ENCODE measurements around the gene MGMT. TPM values are rescaled to one million over a fixed set of nuclear protein-coding genes. Genes with fewer than 3 reads are reported as not detected.
A peak's percentile ranks its signal among the peaks of the same experiment; 100 is the strongest.

Gene MGMT
- total RNA-seq, 2 donors from 2014 or later: 26.9 to 27.7 TPM

- DNase-seq (ENCODE audit: low spot score in 2 of 2) (no peak), ATAC-seq (no peak)
- H3K9me3 Mint-ChIP-seq: peaks cover 4% of the 10 kb centered on the region in 2 donors
- H3K36me3 Mint-ChIP-seq: peaks cover 5 to 27% of the 10 kb centered on the region in 2 donors
- no peak overlapping the region for H3K27ac Mint-ChIP-seq
These were observed 209.0 kb downstream of the MGMT start for GRCh38 chr10:129676014-129676413.

DNA sequence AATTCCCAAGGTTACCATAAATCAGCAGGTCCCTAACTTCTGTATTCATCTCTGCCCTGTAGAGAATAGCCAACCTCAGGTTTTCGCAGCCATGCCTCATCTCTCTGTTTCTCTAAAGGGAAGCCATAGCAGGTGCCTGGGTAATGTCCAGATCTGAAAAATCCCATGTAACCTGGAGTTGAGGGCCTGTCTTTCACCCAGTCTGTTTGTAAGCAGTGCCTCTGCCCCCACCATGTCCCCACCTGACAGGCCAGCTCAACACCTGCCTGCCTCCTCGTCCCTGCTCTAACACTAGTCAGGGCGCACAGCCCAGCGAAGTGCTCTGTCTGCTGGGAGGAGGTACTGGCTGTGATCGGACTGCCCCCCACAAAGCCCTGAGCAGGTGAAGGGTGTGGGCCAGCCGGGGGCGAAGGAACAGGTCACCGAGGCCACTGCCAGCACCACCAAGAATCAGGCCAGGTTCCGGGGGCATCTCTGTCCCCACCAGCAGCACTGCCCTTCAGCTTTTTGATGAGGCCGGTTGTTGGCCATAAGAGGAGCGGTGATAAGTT, 210.4 kb downstream of the MGMT start:
- Mint-ChIP-seq H3K36me3 (peaks cover 0 to 30% of the 10 kb centered on the region in 2 donors), H3K9me3 (peaks cover under 1 to 4% of the 10 kb centered on the region in 2 donors), H3K27ac (no peak overlapping the region)
- DNase-seq (ENCODE audit: low spot score in 2 of 2) (no peak), ATAC-seq (no peak)

DNA sequence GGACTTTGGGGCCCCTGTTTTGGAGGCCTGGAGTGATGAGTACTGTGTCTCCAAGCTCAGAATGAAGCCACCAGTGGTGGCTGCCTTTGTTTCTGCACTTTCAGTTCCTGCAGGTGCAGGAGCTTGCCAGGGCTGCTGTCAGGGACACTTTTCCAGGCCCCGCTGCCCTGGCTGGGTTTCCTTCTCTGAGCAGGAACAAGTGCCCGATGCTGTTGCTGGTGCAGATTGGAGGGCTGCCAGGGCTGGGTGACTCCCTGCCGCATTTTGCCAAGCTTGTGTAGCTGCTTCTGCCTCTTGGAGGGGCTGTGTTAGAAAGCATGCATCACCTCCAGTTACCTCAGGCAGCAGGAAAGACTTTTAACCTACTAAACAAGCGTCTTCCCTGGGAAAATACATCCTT, 211.1 kb downstream of the MGMT start:
- H3K9me3 Mint-ChIP-seq: peaks cover 0 to 4% of the 10 kb centered on the region in 2 donors
- no peak overlapping the region for H3K27ac Mint-ChIP-seq
- no peak for ATAC-seq
- no peak for DNase-seq (ENCODE audit: low spot score in 2 of 2)
- peaks cover 0 to 26% of the 10 kb centered on the region in 2 donors for H3K36me3 Mint-ChIP-seq

- Mint-ChIP-seq H3K36me3 (peaks cover 0 to 26% of the 10 kb centered on the region in 2 donors), H3K9me3 (peaks cover 0 to 4% of the 10 kb centered on the region in 2 donors), H3K27ac (no peak overlapping the region)
- no peak for DNase-seq (ENCODE audit: low spot score in 2 of 2)
- ATAC-seq: no peak
These were observed 212.2 kb downstream of the MGMT start for GRCh38 chr10:129679207-129679606.

DNA sequence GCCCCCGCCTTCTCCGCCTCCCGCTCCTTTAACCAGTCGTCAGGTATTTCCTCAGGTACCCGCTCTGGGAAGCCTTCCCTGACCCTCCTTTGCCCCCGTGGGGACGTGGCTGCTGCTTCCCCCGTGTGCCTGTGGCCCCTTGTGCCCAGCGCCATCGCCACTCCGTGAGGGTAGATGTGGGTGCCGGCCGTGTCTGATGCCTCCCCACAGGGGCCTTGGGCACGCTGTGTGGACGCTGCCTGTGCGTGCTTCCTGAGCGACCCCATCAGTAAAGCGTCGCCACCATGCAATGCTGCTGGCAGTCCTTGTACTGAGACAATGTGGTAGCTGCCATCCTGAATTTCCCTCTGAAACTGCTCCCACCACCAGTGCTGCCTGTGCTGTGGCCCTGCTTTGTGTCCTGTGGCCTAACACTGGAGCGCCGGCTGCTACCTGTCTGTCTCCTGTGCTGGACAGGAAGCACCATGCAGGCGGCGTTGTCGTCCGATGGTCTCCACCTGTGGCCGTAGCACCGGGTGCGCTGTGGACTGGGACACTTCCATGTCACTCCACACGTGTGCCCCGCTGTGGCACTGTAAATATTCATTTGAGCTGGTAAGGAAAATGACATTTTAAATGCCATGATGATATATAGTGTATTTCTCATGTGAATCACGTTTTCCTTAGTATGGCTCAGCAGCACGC, 213.8 kb downstream of the MGMT start:
- DNase-seq (ENCODE audit: low spot score in 2 of 2): no peak
- no peaks in the 10 kb centered on the region for H3K9me3 Mint-ChIP-seq
- H3K27ac Mint-ChIP-seq: no peak overlapping the region
- ATAC-seq: no peak
- H3K36me3 Mint-ChIP-seq: peaks cover 0 to 17% of the 10 kb centered on the region in 2 donors

- peaks cover 0 to 17% of the 10 kb centered on the region in 2 donors for H3K36me3 Mint-ChIP-seq
- H3K27ac Mint-ChIP-seq: no peak overlapping the region
- DNase-seq (ENCODE audit: low spot score in 2 of 2): no peak
- H3K9me3 Mint-ChIP-seq: no peaks in the 10 kb centered on the region
- no peak for ATAC-seq
These were observed 214.8 kb downstream of the MGMT start for GRCh38 chr10:129681856-129682255.

GRCh38 chr10:129683519-129683918, 216.5 kb downstream of the MGMT start:
- no peak for DNase-seq (ENCODE audit: low spot score in 2 of 2)
- H3K9me3 Mint-ChIP-seq: no peaks in the 10 kb centered on the region
- ATAC-seq: no peak
- no peak overlapping the region for H3K27ac Mint-ChIP-seq
- peaks cover 0 to 17% of the 10 kb centered on the region in 2 donors for H3K36me3 Mint-ChIP-seq

- Mint-ChIP-seq H3K36me3 (peaks cover 0 to 17% of the 10 kb centered on the region in 2 donors), H3K27ac (no peak overlapping the region), H3K9me3 (no peaks in the 10 kb centered on the region)
- DNase-seq (ENCODE audit: low spot score in 2 of 2) (no peak), ATAC-seq (no peak)
These were observed 216.9 kb downstream of the MGMT start for GRCh38 chr10:129683920-129684319.

DNA sequence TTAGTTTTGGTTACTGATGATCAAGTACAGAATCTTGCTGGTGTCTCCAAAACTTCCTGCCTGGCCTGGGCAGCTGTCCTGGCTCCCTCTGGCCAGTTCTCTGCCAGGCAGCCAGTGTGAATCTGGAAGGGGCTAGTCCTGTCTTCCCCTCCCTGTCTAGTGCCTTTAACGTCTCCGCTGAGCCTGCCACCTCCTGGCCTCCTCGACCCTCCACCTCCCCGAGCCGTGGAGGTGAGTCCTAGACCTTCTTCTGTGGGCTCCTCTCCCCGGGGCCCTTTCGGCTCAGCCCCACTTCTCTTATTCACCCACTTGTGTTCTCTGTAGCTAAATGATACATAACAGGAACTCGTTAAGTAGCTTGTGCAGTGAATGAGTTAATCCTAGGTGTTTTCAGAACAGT, 218.2 kb downstream of the MGMT start:
- ATAC-seq (no peak), DNase-seq (ENCODE audit: low spot score in 2 of 2) (no peak)
- Mint-ChIP-seq H3K27ac (no peak overlapping the region), H3K9me3 (no peaks in the 10 kb centered on the region), H3K36me3 (peaks cover 0 to 10% of the 10 kb centered on the region in 2 donors)

DNA sequence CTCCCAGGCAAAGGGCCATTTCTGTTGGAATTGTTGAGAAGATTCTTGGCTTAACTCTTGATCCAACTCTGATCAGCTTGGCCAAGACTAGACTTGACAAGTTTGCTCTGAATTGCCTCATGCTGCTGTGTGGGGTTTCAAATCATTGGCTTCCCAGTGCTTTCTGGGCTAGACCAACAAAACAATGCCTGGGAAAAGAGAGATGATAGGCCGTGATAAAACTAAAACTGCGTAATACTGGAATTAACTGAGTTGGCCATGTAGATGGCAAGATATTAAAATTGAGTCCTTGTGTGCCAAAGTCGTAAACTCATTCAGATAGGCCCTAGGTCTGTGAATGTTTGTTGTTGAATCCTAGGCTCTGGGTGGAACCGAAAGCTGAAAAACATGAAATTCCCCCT, 222.6 kb downstream of the MGMT start:
- ATAC-seq (no peak), DNase-seq (ENCODE audit: low spot score in 2 of 2) (no peak)
- no peaks in the 10 kb centered on the region for H3K9me3 Mint-ChIP-seq
- H3K27ac Mint-ChIP-seq: no peak overlapping the region
- H3K36me3 Mint-ChIP-seq: no peaks in the 10 kb centered on the region

DNA sequence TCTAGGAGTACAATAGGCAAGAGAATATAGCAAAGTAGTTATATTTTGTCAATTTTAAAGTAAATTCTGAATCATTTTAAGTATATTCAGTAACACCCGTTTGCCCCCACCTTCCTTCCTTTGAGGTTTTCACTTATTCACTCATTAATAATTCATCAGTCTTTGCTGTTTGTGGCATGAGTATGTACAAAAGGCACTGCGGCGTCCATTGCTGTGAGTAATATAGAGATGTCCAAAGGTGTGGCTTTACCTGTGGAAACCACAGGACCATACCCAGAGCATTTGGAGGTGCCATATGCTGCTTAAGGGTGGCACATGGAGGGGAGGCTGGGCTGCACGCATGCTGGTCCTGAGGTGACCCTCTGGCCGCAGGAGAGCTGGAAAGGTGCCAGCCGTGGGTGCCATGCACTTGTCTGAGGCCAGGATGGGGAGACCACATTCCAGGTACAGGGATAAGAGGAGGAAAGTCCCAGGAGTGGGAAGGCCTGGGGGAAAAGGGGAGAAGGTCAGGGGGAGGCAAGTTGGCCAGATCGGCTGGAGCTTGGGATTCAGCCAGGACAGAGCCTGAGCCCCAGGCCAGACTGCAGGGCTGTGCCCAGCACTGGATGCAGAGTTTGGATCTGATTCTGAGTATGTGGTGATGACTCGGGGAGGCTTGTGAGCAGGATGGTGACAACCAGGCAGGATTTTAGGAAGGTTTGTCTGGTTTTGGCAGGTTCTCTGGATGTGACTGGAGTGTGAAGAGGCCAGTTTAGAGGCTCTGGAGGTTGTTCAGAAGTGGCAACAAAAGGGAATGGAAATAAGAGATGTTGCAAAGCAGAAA, 223.4 kb downstream of the MGMT start:
- ATAC-seq (no peak), DNase-seq (ENCODE audit: low spot score in 2 of 2) (no peak)
- no peaks in the 10 kb centered on the region for H3K9me3 Mint-ChIP-seq
- H3K36me3 Mint-ChIP-seq: no peaks in the 10 kb centered on the region
- peak overlapping the region in 1 of 2 donors; percentile 9 for H3K27ac Mint-ChIP-seq

DNA sequence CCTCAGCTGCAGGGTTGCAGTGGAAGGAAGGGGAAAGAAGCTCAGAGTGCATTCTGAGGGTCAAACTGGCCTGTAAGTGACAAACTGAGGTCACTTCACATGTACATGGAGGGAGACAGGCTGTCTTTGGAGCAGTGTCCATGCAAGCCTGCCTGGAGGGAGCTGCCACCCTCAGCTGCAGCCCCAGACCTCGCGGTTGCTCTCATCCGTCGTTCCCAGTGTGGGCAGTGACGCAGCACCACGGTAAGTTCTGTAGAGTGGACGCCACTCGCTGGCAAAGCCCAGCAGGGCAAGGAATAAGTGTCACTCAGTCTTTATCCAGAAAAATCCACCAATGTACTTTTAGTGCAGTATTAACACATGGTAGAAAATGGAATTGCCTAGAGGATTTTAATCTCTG, 225.7 kb downstream of the MGMT start:
- Mint-ChIP-seq H3K27ac (no peak overlapping the region), H3K9me3 (no peaks in the 10 kb centered on the region), H3K36me3 (no peaks in the 10 kb centered on the region)
- ATAC-seq (no peak), DNase-seq (ENCODE audit: low spot score in 2 of 2) (no peak)

DNA sequence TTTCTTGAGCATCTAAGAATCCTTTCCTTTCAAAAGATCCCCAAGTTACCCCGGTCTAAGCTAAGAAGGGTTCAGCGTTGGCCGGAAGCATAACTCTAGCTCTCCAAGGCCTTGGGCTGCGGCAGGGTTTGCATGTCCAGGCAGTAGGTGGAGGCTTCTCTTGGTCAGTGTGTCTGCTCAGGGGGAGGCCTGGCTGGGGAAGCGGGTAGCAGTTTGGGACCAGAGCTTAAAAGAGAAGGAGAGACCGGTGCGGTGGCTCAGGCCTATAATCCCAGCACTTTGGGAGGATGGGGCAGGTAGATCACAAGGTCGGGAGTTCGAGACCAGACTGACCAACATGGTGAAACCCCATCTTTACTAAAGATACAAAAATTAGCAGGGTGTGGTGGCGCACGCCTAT, 226.3 kb downstream of the MGMT start:
- DNase-seq (ENCODE audit: low spot score in 2 of 2) (no peak), ATAC-seq (no peak)
- Mint-ChIP-seq H3K36me3 (no peaks in the 10 kb centered on the region), H3K9me3 (no peaks in the 10 kb centered on the region), H3K27ac (peak overlapping the region in 1 of 2 donors; percentile 60)

GRCh38 chr10:129694184-129694583, 227.1 kb downstream of the MGMT start:
- ATAC-seq: no peak
- H3K9me3 Mint-ChIP-seq: no peaks in the 10 kb centered on the region
- H3K36me3 Mint-ChIP-seq: no peaks in the 10 kb centered on the region

DNA sequence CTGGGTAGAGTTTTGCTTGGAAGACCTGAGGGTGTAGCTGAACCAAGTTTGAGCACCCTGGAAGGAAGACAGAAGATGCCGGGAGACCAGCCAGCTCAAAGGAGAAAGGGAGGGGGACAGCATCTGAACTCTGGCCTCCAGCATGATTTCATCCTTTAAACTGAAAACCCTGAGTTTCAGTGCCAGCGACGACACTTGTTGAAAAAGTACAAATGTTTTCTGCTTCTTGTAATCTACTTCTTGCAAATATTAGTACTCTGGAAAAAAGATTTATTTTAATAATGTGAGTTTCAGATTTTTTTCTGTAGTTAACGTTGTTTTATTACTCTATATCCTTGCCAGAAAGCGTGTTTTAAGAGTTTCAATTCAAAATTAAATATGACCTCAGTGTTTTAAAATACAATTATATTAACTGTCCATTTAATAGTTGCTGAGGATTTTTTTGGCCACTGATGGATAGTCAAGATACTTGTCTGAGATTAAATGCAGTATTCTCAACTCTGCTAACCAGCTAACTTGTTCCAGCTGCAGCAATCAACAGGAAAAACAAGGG, 227.7 kb downstream of the MGMT start:
- ATAC-seq: no peak
- no peaks in the 10 kb centered on the region for H3K9me3 Mint-ChIP-seq

More at GRCh38 chr10:129694184-129694583, 227.1 kb downstream of the MGMT start:
- no peak for DNase-seq (ENCODE audit: low spot score in 2 of 2)
- no peak overlapping the region for H3K27ac Mint-ChIP-seq

GRCh38 chr10:129695671-129696070, 228.6 kb downstream of the MGMT start:
- Mint-ChIP-seq H3K9me3 (no peaks in the 10 kb centered on the region), H3K36me3 (no peaks in the 10 kb centered on the region), H3K27ac (no peak overlapping the region)
- DNase-seq (ENCODE audit: low spot score in 2 of 2): no peak
- no peak for ATAC-seq

More for the DNA sequence above, 227.7 kb downstream of the MGMT start:
- DNase-seq (ENCODE audit: low spot score in 2 of 2): no peak
- H3K36me3 Mint-ChIP-seq: no peaks in the 10 kb centered on the region
- no peak overlapping the region for H3K27ac Mint-ChIP-seq

DNA sequence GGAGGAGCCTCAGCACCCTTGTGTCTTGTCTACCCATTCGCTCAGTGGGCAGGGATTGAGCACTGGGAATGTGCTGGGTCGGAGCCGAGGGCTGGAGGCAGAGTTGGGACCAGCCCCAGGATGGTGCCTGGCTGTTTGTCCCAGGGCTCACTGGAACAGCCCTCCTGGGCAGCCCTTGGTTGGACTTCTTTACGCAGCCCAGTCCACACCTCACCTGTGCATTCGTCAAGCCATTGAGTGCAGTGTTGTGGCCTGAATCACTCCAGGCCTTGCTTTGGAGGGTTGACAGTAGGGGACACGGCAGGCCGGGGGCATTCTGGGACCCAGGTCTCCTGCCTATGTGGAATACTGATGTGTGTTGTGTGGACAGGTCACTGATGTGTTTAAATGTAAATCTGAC, 229.6 kb downstream of the MGMT start:
- no peak for DNase-seq (ENCODE audit: low spot score in 2 of 2)
- Mint-ChIP-seq H3K9me3 (no peaks in the 10 kb centered on the region), H3K27ac (no peak overlapping the region), H3K36me3 (no peaks in the 10 kb centered on the region)
- ATAC-seq: no peak

Data from activated naive CD4-positive, alpha-beta T cell treated with anti-CD3 and anti-CD28 coated beads, Interleukin-2, amount 50 U/mL, for 72 hours (primary cell).